Testis (tissue), 2 donors: Measurements from ENCODE around the gene ADAM33.

ENCODE experiments used
- CTCF ChIP-seq, 3 experiments: fragments of 450-650 bp in 2 of 3; fragments of 200-600 bp in 1 of 3; sonication (generic) in 1 of 3; IDR thresholded peaks; one replicate each; pipeline ENCODE4 v1.5.1; 2016 to 2019; ENCODE audit warnings: antibody characterized with exemption in 3 of 3, mild to moderate bottlenecking in 2 of 3, moderate library complexity in 1 of 3
- POLR2A ChIP-seq: fragments of 450-650 bp; IDR thresholded peaks from one replicate; pipeline ENCODE4 v1.6.1; 2017; ENCODE audit warnings: antibody characterized with exemption, mild to moderate bottlenecking, moderate library complexity

- TF ChIP-seq POLR2A, result no peak
- no peak for TF ChIP-seq CTCF (IDR thresholded peaks at IDR 0.05)
Measured at GRCh38 chr20:3629893-3630292, 51.9 kb downstream of the ADAM33 start.
